Measurements from ENCODE around the gene CCNG1. TPM values are rescaled to one million over a fixed set of nuclear protein-coding genes. Genes with fewer than 3 reads are reported as not detected.
A peak's percentile ranks its signal among the peaks of the same experiment; 100 is the strongest.

CCNG1 gene
- total RNA-seq, 1 experiment from 2014 or later, result 117 TPM

- no TSS peak for BruUV-seq (replicated peaks)
- Histone ChIP-seq H3K9me3 (ENCODE audit: control insufficient read depth, insufficient read depth, low read depth, low read length) (no peaks in the 10 kb centered on the region), H3K4me1 (ENCODE audit: control insufficient read depth, insufficient read depth, low read length) (peaks cover 30% of the 10 kb centered on the region), H3K27me3 (ENCODE audit: control insufficient read depth, insufficient read depth, low read length) (no peaks in the 10 kb centered on the region), H3K27ac (ENCODE audit: low read length) (peak overlapping the region; percentile 94), H3K4me3 (ENCODE audit: low read depth in 2 of 2, low read length in 2 of 2) (peak overlapping the region; percentile 81 to 97), H3K36me3 (ENCODE audit: control insufficient read depth, insufficient read depth, low read length) (peaks cover 26% of the 10 kb centered on the region)
- intact Hi-C loops (cut with micrococcal nuclease; ENCODE audit: unreplicated experiment), result no loop called here
- TF ChIP-seq POLR2AphosphoS5 (IDR thresholded peaks at IDR 0.05; ENCODE audit: low read depth, low read length) (no peak), REST (IDR thresholded peaks at IDR 0.05; ENCODE audit: insufficient read depth in 1 of 2, low read depth in 2 of 2, low read length in 1 of 2) (no peak), TCF7L2 (IDR thresholded peaks at IDR 0.05; ENCODE audit: low read depth, low read length) (no peak)
- POLR2A ChIA-PET, result no interaction called here
- DNase-seq (ENCODE audit: low read depth, low spot score) (no peak), ATAC-seq (no peak)
- in situ Hi-C loops (cut with HindIII; ENCODE audit: low pct_unique_long_range_greater_than_20kb, low sequenced_read_pairs), result no loop called here
- CTCF ChIA-PET, result no interaction called here
These were observed 435 bp upstream of the CCNG1 start for GRCh38 chr5:163437011-163437308.

GRCh38 chr5:163439092-163439425 lies 1.7 kb downstream of the CCNG1 start:
- TF ChIP-seq REST (IDR thresholded peaks at IDR 0.05; ENCODE audit: insufficient read depth in 1 of 2, low read depth in 2 of 2, low read length in 1 of 2) (no peak), CTCF (IDR thresholded peaks at IDR 0.05) (no peak), POLR2AphosphoS5 (IDR thresholded peaks at IDR 0.05; ENCODE audit: low read depth, low read length) (no peak)
- H3K9me3 ChIP-seq (ENCODE audit: control insufficient read depth, insufficient read depth, low read depth, low read length), result no peaks in the 10 kb centered on the region
- peak overlapping the region; percentile 81 to 97 for H3K4me3 ChIP-seq (ENCODE audit: low read depth in 2 of 2, low read length in 2 of 2)
- no peaks in the 10 kb centered on the region for H3K27me3 ChIP-seq (ENCODE audit: control insufficient read depth, insufficient read depth, low read length)
- DNase-seq (ENCODE audit: low read depth, low spot score), result no peak
- in situ Hi-C loops (cut with HindIII; ENCODE audit: low pct_unique_long_range_greater_than_20kb, low sequenced_read_pairs) (no loop called here), intact Hi-C loops (cut with micrococcal nuclease; ENCODE audit: unreplicated experiment) (no loop called here)
- H3K4me1 ChIP-seq (ENCODE audit: control insufficient read depth, insufficient read depth, low read length), result peaks cover 26% of the 10 kb centered on the region
- H3K27ac ChIP-seq (ENCODE audit: low read length), result peak overlapping the region; percentile 93
- no peak for ATAC-seq
- ChIA-PET POLR2A (interaction anchor here (0.7 kb wide), 1 partner anchor 22 kb away, joined by 8 read pairs; no protein-coding TSS in a partner anchor), CTCF (no interaction called here)
- H3K36me3 ChIP-seq (ENCODE audit: control insufficient read depth, insufficient read depth, low read length), result peaks cover 41% of the 10 kb centered on the region
- BruUV-seq (replicated peaks), result no TSS peak

All from Panc1 (cell line).